Osteocyte (in vitro differentiated cells): ENCODE data around the gene GRIK4. TPM values are rescaled to one million over a fixed set of nuclear protein-coding genes. Genes with fewer than 3 reads are reported as not detected.

Experiments used
- DNase-seq: peaks from one replicate; pipeline ENCODE4 v3.0.0; 2021; ENCODE audit warnings: mixed read lengths; ENCODE audit not compliant: unreplicated experiment; ENCODE audit errors: extremely low spot score
- H3K27ac Mint-ChIP-seq: one replicate; pipeline ENCODE4 v1.8.0; 2021; ENCODE audit warnings: mild to moderate bottlenecking, mixed read lengths; ENCODE audit not compliant: unreplicated experiment
- H3K27me3 Mint-ChIP-seq: one replicate; pipeline ENCODE4 v1.8.0; 2021; ENCODE audit warnings: mixed read lengths; ENCODE audit not compliant: unreplicated experiment
- H3K36me3 Mint-ChIP-seq: one replicate; pipeline ENCODE4 v1.8.0; 2021; ENCODE audit warnings: mixed read lengths; ENCODE audit not compliant: unreplicated experiment
- H3K4me1 Mint-ChIP-seq: one replicate; pipeline ENCODE4 v1.8.0; 2021; ENCODE audit warnings: mixed read lengths; ENCODE audit not compliant: unreplicated experiment
- H3K4me3 Mint-ChIP-seq: one replicate; pipeline ENCODE4 v1.8.0; 2021; ENCODE audit warnings: mild to moderate bottlenecking, moderate library complexity, mixed read lengths; ENCODE audit not compliant: unreplicated experiment
- H3K9me3 Mint-ChIP-seq: one replicate; pipeline ENCODE4 v1.8.0; 2021; ENCODE audit warnings: mixed read lengths; ENCODE audit not compliant: unreplicated experiment
- total RNA-seq: library from RNA; stranded (reverse); gene quantifications from 2 replicates; pipeline ENCODE4 v1.2.1, GENCODE V29; 2021
- TF ChIP-seq, protein P1 (sequence below): fragments of 200-600 bp; sonication (generic); IDR thresholded peaks from 2 replicates; pipeline ENCODE4 v1.5.0; 2021; ENCODE audit warnings: antibody characterized with exemption, mild to moderate bottlenecking, moderate library complexity

GRIK4 gene
- total RNA-seq, 1 donor from 2014 or later: 0.11 TPM

DNA sequence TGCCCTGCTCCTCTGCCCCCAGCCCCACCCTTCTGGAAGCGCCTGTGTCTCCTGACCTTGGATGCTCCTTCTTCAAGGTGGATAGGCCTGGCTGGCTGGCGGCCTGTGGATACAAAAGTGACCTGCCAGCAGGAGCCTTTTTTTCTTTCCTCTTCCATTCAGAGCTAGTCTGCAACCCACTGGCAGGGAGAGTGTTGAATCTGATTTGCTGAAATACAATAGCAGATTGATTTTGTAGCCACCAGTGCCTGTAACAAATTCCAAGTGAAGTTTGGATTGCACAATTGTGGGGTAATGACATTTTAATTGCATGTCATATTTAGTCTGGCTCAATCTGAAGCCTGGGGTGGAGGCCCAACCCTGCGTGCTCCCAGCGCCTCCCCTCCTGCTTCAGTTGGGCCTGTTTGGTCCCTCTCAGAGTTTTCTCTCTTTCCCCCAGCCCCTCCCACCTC lies 97.2 kb downstream of the GRIK4 start:
- no peaks in the 10 kb centered on the region for H3K36me3 Mint-ChIP-seq
- H3K27ac Mint-ChIP-seq: no peak overlapping the region
- no peak overlapping the region for H3K4me3 Mint-ChIP-seq
- H3K27me3 Mint-ChIP-seq: peaks cover 25% of the 10 kb centered on the region
- H3K9me3 Mint-ChIP-seq: no peaks in the 10 kb centered on the region
- H3K4me1 Mint-ChIP-seq: peaks cover 2% of the 10 kb centered on the region
- TF ChIP-seq, protein P1, sequence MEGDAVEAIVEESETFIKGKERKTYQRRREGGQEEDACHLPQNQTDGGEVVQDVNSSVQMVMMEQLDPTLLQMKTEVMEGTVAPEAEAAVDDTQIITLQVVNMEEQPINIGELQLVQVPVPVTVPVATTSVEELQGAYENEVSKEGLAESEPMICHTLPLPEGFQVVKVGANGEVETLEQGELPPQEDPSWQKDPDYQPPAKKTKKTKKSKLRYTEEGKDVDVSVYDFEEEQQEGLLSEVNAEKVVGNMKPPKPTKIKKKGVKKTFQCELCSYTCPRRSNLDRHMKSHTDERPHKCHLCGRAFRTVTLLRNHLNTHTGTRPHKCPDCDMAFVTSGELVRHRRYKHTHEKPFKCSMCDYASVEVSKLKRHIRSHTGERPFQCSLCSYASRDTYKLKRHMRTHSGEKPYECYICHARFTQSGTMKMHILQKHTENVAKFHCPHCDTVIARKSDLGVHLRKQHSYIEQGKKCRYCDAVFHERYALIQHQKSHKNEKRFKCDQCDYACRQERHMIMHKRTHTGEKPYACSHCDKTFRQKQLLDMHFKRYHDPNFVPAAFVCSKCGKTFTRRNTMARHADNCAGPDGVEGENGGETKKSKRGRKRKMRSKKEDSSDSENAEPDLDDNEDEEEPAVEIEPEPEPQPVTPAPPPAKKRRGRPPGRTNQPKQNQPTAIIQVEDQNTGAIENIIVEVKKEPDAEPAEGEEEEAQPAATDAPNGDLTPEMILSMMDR: no peak
- DNase-seq: no peak

DNA sequence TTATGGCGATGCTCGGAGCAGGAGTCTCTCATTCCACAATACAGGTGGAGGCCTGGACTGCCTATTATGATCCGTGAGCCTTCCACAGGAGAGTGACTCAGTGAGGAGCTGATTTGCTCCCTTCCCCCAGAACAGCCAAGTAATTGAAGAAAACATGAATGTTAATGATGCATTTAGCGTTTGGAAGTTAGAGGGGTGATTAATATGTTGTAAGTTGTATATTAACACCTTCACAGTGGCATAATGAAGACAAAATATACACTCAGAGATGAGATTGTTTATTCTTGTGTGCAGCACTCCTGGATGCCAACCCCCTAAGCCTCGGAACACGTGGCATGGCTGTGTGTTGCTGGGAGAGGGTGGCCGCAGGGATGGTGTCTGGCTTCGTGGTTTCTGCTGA lies 98.6 kb downstream of the GRIK4 start:
- Mint-ChIP-seq H3K4me1 (peaks cover 2% of the 10 kb centered on the region), H3K9me3 (no peaks in the 10 kb centered on the region), H3K36me3 (no peaks in the 10 kb centered on the region), H3K27me3 (peaks cover 22% of the 10 kb centered on the region), H3K4me3 (no peak overlapping the region), H3K27ac (no peak overlapping the region)
- TF ChIP-seq, protein P1: no peak
- no peak for DNase-seq

DNA sequence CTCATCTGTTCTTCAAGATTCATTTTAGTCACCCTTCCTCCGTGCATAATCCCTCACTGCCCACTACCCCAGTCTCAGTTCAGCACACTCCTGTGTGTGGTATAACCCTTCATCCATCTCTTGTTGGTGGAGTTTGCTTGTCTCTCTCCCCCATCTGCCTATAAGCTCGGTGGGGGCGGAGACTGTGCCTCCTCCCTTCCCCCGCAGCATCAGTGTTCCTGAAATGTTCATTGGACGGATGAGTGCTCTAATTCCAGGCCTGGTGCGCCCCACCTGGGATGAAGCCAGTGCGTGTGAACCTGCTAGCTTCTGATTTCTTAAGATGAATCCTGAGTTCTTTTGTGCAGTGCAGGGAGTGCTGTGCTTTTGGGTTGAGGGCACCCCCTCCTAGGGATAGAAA lies 100.0 kb downstream of the GRIK4 start:
- TF ChIP-seq, protein P1: no peak
- no peak for DNase-seq
- Mint-ChIP-seq H3K27ac (no peak overlapping the region), H3K4me3 (no peak overlapping the region), H3K36me3 (no peaks in the 10 kb centered on the region), H3K27me3 (peaks cover 15% of the 10 kb centered on the region), H3K4me1 (peaks cover 2% of the 10 kb centered on the region), H3K9me3 (no peaks in the 10 kb centered on the region)

DNA sequence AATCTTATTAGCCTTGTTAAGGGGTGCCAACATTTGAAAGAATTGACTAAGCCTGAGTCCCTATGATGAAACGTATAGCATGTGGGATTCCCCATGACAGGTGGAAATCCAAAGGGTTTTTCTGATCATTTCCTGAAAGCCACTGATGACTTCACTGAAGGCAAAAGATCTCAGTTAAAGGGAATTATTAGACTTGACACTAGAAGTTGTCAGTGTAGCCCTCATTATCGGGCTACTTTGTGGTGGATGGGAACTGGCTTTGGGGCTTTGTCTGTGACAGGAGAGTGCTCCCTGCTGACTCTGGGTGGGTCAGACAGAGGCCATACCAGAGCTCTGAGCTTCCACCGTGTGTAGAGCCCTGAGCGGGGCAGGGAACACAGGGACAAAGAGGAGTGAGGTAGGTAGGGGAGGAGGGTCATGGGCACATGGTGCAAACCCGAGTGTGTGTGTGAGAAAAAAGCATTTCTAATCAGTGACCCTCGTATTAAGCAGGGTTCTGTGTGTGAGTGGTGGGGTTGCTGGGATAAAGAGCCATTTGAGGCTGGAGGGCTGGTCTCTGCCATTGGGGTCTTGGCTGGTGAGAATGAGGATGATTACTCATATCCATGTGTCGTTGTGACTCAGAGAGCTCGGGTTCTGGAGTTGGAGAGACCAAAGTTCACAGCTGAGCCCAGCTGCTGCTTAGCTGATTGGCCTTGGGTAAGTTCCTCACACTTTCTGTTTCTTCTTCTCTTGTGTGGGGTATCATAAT lies 101.1 kb downstream of the GRIK4 start:
- Mint-ChIP-seq H3K4me3 (no peak overlapping the region), H3K27ac (no peak overlapping the region), H3K4me1 (peaks cover 2% of the 10 kb centered on the region), H3K9me3 (peaks cover 2% of the 10 kb centered on the region), H3K27me3 (peaks cover 11% of the 10 kb centered on the region), H3K36me3 (no peaks in the 10 kb centered on the region)
- DNase-seq: no peak
- TF ChIP-seq, protein P1: no peak

DNA sequence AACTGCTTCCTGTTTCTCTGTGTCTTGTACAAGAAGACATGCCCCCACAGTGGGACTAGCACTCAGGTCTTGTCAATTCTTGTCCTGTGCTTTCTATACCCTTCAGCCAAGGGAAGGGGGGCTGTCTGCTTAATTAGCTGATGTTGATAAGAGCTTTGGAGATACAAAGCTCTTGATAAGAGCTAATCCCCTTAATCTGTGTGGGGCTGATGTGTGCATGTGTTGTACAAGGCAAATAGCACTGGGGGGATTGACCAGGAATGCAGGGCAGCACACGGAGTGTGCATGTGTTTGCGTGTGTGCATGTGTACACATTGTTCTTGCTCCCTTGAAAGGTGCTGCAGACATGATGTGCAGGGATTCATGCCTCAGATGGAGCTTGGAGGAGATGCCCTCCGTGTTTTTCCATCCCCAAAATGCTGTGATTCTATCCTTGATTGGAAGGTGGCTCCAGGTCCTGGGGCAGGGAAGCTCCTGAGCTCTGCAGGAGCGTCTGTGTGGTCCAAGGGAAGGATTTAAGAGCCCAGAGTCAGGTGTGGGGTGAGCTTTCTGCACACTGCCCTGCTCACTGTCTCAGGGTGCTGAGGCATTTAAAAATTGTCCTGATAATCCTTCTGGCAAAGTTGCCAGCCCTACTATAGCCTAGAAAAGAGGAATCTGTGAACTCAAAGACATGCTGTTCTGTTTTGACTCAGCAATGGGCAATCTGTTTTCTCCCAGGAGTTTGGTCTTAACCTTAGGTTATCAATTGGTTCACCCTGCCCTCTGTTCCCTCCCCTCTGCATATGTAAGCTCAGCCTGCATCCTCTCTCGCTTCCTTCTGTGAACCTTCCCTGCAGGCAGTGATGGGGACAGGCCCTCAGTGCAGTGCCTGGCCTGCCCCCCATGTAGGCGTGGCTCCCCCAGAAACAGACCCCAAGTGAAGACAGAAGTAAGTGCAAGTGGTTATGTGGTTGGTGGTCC lies 102.0 kb downstream of the GRIK4 start:
- no peak overlapping the region for H3K27ac Mint-ChIP-seq
- no peak overlapping the region for H3K4me3 Mint-ChIP-seq
- H3K4me1 Mint-ChIP-seq: no peaks in the 10 kb centered on the region
- H3K36me3 Mint-ChIP-seq: no peaks in the 10 kb centered on the region
- H3K27me3 Mint-ChIP-seq: peaks cover 11% of the 10 kb centered on the region
- DNase-seq: no peak
- TF ChIP-seq, protein P1: no peak
- peaks cover 11% of the 10 kb centered on the region for H3K9me3 Mint-ChIP-seq
